AG04449 (cell line): ENCODE data around the gene AGPS.

ENCODE experiments used
- CTCF ChIA-PET: fragments of 350-600 bp; formaldehyde crosslinking; extraction: SDS; loops from one replicate; lab custom pipeline; 2021; ENCODE audit warnings: antibody characterized with exemption; lab: Yijun Ruan, JAX
- POLR2A ChIA-PET: fragments of 400-600, 350-600 bp; formaldehyde crosslinking; extraction: SDS; loops from one replicate; lab custom pipeline; 2020; ENCODE audit warnings: antibody characterized with exemption, inconsistent platforms; lab: Yijun Ruan, JAX
- DNase-seq: peaks from one replicate; pipeline ENCODE4 v3.0.0-alpha.2; 2010; ENCODE audit warnings: low read depth, low spot score
- H3K4me3 ChIP-seq: 2 replicates; pipeline ENCODE4 v1.5.1; 2011; ENCODE audit warnings: low read depth, mild to moderate bottlenecking, control low read depth, low read length
- CTCF ChIP-seq: IDR thresholded peaks from one replicate; pipeline ENCODE4 v1.5.1; 2011; ENCODE audit warnings: mild to moderate bottlenecking, moderate library complexity, low read length, control low read depth, inconsistent platforms; ENCODE audit not compliant: insufficient read depth; ENCODE audit errors: missing control alignments

Gene AGPS

GRCh38 chr2:177383935-177384334 lies 8.6 kb upstream of the AGPS start:
- H3K4me3 ChIP-seq, result no peak overlapping the region
- TF ChIP-seq CTCF, result no peak
- POLR2A ChIA-PET, result interaction anchor here (1.6 kb wide), 1 partner anchor 10 kb away, joined by 7 read pairs; no protein-coding TSS in a partner anchor
- CTCF ChIA-PET, result interaction anchor here (0.6 to 2.1 kb wide), 3 partner anchors 10 to 375 kb away, joined by 3 to 7 read pairs (median 3); no protein-coding TSS in a partner anchor
- no peak for DNase-seq

GRCh38 chr2:177385151-177385550 lies 7.4 kb upstream of the AGPS start:
- no peak for DNase-seq
- H3K4me3 ChIP-seq, result no peak overlapping the region
- POLR2A ChIA-PET, result interaction anchor here (1.6 kb wide), 1 partner anchor 9 kb away, joined by 7 read pairs; no protein-coding TSS in a partner anchor
- CTCF ChIA-PET, result interaction anchor here (2.1 kb wide), 1 partner anchor 9 kb away, joined by 7 read pairs; no protein-coding TSS in a partner anchor
- TF ChIP-seq CTCF, result no peak

- ChIA-PET POLR2A (interaction anchor here (0.7 to 1.0 kb wide), 2 partner anchors 13 to 128 kb away, joined by 4 read pairs; partner anchors contain the start of gene NFE2L2), CTCF (interaction anchor here (0.8 to 5.4 kb wide), 11 partner anchors 12 to 227 kb away, joined by 3 to 46 read pairs (median 3); no protein-coding TSS in a partner anchor)
- no peak for TF ChIP-seq CTCF
- DNase-seq, result no peak
- peak overlapping the region; percentile 78 for H3K4me3 ChIP-seq
Measured at GRCh38 chr2:177391822-177392372, 676 bp upstream of the AGPS start.

- DNase-seq, result no peak
- ChIA-PET POLR2A (interaction anchor here (0.6 to 1.4 kb wide), 2 partner anchors 9 to 806 kb away, joined by 3 to 7 read pairs; no protein-coding TSS in a partner anchor), CTCF (interaction anchor here (0.8 to 5.4 kb wide), 11 partner anchors 9 to 230 kb away, joined by 3 to 46 read pairs (median 3); no protein-coding TSS in a partner anchor)
- peak overlapping the region; percentile 78 for H3K4me3 ChIP-seq
- TF ChIP-seq CTCF, result no peak
Measured at GRCh38 chr2:177393203-177393755, 706 bp downstream of the AGPS start.

GRCh38 chr2:177393824-177394593 lies 1.4 kb downstream of the AGPS start:
- no peak for DNase-seq
- CTCF ChIA-PET, result interaction anchor here (0.8 to 5.4 kb wide), 10 partner anchors 9 to 230 kb away, joined by 3 to 46 read pairs (median 4); no protein-coding TSS in a partner anchor
- POLR2A ChIA-PET, result interaction anchor here (0.6 to 1.4 kb wide), 3 partner anchors 10 to 805 kb away, joined by 3 to 7 read pairs (median 4); no protein-coding TSS in a partner anchor
- no peak for TF ChIP-seq CTCF
- peak overlapping the region; percentile 78 for H3K4me3 ChIP-seq
